NCI-H2029 treated with DMSO at 0.1 percent for 48 hours (cell line): ENCODE data around the gene OTOP3.

ENCODE experiments used
- DNase-seq: peaks from one replicate; lab custom pipeline; 2025; lab: John Stamatoyannopoulos, UW

The OTOP3 gene

GRCh38 chr17:74986206-74986576 lies 50.5 kb downstream of the OTOP3 start:
- DNase-seq: no peak

GRCh38 chr17:74987418-74987908 lies 51.8 kb downstream of the OTOP3 start, which contains the start of gene CDR2L:
CDR2L (plus strand) TSS chr17:74987632; CDS start chr17:74988044, 412 bp downstream.
- DNase-seq: peak; percentile 53

GRCh38 chr17:74987909-74988711 lies 52.4 kb downstream of the OTOP3 start:
- DNase-seq: no peak

- DNase-seq: no peak
Measured at GRCh38 chr17:74990581-74991105, 54.9 kb downstream of the OTOP3 start.

GRCh38 chr17:74992223-74992622 lies 56.5 kb downstream of the OTOP3 start:
- DNase-seq: no peak

GRCh38 chr17:74994440-74994839 lies 58.7 kb downstream of the OTOP3 start:
- DNase-seq: no peak

GRCh38 chr17:74995847-74996246 lies 60.1 kb downstream of the OTOP3 start:
- no peak for DNase-seq

GRCh38 chr17:74998783-74999182 lies 63.1 kb downstream of the OTOP3 start:
- DNase-seq: no peak

GRCh38 chr17:74999523-74999922 lies 63.8 kb downstream of the OTOP3 start:
- DNase-seq: no peak
